GM19043 (cell line): ENCODE measurements around the gene PRRC2C.
"Not testable (repeated sequence)": the region's sequence is repeated elsewhere in the genome, so short reads cannot be mapped to it uniquely, and the experiment has no call there.

ENCODE experiments used
- ATAC-seq: cut with Tn5 transposase; IDR thresholded peaks from one replicate; pipeline ENCODE4 v1.9.1; 2021; ENCODE audit warnings: low read depth; ENCODE audit not compliant: unreplicated experiment

The PRRC2C gene

DNA sequence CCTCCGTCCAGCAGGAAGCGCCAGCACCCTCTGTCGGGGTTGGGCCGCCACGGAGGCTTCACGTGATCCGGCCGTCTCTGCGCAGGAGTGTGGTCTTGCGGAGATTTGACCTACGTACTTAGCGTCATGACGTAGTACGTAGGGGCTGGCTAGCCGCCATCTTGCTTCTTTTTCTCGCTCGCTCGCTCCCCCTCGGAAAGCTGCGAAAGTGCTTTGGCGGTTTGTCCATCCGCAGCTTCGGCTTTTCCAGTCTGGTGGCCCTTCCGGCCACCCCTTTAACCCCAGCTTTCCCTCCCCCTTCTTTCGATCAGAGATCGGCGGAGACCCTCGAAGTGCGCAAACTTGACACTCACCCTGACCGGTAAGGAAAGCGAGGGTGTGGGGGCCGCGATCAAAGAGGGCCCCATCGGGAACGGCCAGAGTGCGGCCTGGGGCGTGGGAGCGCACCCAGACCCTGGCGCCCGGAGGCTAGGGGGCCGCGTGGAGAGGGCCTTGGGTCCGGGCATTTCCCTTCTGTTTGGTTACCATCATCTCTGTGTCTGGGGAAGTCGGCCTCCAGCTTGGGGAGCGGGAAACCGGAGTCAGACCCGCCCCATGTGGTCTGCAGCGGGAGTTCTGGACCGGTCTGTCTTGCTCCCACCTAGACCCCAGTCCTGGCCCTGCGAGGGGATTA is at the start of gene PRRC2C:
Gene PRRC2C (plus strand): TSS at position 156 of the 673 bp plus-strand sequence. CDS start 26,559 bp downstream, outside the sequence.
- ATAC-seq = peak; percentile 96

DNA sequence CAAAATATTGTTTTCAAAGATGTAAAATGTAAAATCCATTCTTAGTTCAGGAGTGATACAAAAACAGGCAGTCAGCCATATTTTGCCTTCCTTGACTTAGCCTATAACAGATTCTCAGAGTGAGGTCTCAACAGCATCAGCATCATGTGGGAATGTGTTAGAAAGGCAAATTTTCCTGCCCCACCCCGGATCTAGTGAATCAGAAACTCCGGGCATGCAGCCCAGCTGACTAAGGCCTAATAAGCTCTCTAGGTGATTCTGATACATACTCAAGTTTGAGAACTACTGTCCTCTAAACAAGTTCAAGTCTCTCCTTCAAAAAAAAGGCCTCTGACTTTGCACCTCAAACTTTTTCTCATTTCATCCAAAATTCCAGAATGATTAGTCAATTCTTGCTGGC is 46.9 kb upstream of the PRRC2C start:
- ATAC-seq = no peak

DNA sequence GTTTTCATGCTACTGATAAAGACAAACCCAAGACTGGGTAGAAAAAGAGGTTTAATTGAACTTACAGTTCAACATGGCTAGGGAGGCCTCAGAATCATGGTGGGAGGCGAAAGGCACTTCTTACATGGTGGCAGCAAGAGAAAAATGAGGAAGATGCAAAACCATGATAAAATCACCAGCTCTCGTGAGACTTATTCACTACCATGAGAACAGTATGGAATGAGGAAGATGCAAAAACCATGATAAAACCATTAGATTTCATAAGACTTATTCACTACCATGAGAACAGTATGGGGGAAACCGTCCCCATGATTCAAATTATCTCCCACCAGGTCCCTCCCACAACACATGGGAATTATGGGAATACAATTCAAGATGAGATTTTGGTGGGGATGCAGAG is 45.1 kb upstream of the PRRC2C start:
- ATAC-seq = not testable (repeated sequence)

DNA sequence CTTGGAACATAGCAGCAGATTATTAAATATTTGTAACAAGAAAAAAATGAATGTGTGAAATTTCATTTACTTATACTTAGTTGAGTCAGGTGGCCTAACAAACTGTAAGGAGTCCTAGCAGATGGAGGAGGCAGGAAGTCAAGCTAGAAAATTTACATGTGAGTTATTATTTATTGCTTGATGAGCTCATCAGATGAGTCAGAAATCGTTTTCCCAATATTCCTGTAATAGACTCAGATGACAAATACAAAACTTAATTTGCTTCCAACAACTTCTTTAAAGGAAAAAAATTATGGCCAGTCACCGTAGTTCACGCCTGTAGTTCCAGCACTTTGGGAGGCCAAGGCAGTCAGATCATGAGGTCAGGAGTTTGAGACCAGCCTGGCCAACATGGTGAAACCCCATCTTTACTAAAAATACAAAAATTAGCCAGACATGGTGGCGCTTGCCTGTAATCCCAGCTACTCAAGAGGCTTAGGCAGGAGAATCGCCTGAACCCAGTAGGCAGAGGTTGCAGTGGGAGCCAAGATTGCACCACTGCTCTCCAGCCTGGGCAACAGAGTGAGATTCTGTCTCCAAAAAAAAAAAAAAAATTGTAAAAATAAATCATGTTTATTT is 43.9 kb upstream of the PRRC2C start:
- ATAC-seq = not testable (repeated sequence)

DNA sequence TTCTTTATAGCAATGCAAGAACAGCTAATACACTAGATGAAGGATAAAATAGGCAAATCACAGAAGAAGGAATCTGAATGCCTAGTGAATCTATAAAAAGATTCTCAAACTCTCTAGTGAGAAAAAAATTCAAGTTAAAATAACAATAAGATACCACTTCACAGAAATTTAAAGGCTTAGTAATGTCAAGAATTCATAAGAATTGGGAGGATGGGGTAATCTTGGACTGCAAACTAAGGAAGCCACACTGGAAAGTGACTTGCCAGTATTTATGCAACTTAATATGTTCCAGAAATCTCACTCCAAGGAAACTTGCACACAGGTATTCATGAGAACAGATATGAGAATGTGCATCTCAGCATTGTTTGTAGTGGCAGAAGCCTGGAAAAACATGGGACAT is 38.9 kb upstream of the PRRC2C start:
- ATAC-seq = no peak

DNA sequence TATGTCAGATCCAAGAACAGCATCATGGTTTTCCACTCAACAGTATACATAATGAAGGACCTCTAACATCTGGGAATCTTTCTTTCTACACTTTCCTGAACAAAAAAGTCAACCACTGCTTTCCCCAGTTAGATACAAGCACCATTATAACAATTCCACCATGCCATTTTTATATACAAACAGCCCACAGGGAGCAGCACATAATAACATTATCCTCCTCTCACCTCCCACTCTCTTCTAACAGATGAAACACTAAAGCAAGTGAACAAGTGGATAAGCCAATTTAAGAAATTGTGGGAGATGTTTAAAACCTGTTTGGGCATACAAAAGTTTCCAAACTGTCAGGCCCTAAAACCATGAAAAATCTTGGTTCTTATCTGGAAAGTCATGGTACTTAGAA is 29.4 kb upstream of the PRRC2C start:
- no peak for ATAC-seq

DNA sequence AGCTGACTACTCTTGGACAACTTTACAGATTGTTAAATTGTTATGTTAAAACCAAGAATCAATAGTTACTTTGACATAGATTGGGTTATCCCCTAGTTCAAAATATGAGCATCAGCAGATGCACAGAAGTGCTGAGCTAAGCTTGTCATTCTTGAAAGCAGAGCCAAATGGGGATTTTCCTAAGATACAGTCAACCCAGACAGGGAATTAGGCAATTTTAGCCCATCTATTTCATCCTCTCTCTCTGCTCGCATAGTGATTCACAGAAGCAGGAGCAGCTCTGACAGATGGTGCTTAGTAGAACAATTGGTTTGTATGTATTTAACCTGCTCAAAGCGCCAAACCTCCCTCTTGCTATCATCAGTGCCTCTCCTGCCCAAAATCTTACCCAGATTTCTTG is 27.9 kb upstream of the PRRC2C start:
- ATAC-seq = no peak

DNA sequence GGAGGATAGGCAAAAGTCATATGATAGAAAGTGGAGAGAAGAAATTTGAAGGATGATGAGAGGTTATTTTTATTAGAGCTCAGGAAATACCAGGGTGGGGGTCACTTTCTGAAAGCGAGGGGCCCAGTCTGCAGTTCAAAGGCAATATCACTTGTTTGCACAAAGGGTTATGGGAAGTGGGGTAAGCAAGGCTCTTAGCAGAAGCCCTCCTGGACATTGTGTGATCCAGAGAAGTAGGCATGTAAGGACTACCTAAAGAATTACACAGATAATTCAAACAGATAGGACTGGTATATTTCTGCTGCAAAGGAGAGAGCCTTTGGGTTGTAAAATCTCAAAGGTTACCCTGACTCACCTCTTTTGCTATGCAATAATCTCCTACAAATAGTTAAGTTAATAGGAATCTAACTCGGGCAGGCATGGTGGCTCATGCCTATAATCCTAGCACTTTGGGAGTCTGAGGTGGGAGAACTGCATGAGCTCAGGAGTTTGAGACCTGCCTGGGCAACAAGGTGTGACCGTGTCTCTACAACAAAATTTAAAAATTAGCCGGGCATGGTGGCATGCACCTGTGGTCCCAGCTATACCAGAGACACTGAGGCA is 25.2 kb upstream of the PRRC2C start:
- no peak for ATAC-seq

DNA sequence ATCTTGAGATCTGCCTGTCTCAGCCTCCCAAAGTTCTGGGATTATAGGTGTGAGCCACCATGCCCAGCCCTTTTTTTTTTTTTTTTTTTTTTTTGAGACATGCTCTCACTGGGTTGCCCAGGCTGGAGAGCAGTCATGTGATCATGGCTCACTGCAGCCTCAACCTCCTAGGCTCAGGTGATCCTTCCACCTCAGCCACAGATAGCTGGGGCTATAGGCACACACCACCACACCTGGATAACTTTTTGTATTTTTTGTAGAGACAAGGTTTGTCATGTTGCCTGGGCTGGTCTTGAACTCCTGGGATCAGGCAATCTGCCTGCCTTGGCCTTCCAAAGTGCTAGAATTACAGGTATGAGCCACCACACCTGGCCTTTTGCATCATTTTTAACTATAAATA is 17.7 kb upstream of the PRRC2C start:
- ATAC-seq = no peak

DNA sequence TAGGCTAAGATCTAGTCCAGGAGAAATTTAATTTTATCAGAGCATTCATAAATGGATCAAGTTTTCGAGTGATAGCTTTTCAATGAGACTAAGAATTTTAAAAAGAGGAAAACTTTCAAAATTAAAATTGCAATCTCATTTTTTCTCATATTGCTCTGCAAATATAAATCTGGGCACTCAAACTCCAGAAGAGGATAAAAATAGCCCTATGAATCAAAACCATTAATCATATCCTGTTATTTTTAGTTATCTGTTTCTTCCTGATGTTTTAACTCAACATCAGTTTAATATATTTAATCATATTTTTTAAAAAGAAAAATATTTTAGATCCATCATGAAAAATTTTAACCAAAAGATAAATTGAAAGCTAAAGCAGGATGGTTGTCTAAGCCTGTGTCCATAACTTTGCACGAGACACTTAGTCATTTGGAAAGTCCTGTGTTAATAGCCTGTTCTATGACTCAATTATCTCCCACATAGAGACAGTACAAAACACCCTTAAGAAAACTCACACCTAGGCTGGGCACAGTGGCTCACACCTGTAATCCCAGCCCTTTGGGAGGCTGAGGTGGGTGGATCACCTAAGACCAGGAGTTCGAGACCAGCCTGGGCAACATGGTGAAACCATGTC is 17.1 kb upstream of the PRRC2C start:
- ATAC-seq = peak; percentile 48

DNA sequence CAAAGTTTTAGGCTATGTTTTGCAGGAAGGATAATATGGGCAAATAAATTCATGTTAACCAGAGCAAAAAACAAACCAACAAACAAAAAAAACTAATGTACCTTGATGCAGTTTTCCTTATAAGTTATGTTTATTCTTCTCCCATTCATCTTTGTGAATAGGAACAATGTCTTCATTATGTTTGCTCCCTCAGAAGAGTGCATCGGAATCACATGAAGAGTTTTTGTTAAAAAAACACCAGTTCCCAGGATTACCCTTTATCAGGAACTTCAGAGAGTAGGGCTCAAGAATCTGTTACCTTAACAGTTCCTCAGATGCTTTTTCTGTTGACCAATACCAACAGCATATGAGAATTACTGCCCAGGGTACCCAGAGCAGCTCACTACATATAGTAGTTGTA is 14.6 kb upstream of the PRRC2C start:
- ATAC-seq = no peak

DNA sequence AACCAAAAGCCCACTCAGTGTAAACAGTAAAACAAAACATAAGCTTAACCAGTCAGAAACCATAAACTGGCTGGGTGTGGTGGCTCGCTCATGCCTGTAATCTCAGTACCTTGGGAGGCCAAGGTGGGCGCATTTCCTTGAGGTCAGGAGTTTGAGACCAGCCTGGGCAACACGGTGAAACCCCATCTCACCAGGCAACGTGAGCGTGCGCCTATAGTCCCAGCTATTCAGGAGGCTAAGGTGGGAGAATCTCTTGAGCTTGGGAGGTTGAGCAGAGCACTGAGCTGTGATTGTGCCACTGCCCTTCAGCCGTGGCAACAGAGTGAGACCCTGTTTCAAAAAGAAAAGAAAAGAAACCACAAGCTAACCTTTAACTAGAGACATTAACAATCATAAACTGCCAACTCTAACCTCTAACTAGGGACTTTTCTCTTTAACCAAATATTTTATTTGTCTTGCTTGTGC is 13.1 kb upstream of the PRRC2C start:
- ATAC-seq = peak; percentile 63

DNA sequence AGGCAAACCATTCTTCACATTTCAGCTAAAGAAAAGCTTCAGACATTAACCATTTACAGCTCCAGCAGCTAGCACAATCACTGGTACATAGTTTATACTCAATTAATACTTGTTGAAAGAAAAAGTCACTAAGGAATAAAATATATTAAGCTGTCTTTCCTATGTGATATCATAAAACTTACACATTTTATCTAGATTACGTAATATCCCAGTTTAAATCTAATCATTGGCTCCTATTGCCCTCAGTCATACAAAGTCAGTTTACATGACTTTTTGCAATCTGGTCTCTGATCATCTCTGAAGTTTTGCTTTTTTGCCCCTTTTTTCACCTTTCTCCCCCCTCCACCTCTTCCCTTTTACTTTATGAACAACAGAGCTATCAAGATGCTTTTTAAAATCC is 8.5 kb upstream of the PRRC2C start:
- no peak for ATAC-seq

DNA sequence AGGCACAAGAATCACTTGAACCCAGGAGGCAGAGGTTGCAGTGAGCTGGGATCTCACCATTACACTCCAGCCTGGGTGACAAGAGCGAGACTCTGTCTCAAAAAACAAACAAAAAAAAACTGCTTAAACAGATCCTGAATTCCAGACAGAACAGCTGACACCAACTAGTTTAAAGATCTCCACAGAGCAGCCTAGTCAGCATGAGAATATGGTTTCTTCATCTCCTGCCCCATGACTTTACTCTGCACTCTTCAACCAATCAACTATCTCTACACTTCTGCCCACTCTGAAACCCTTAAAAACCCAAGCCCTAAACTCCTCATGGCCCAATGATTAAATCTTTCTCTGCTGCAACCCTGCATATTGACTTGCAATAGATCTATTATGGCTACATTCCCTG is 7.5 kb upstream of the PRRC2C start:
- ATAC-seq = no peak

DNA sequence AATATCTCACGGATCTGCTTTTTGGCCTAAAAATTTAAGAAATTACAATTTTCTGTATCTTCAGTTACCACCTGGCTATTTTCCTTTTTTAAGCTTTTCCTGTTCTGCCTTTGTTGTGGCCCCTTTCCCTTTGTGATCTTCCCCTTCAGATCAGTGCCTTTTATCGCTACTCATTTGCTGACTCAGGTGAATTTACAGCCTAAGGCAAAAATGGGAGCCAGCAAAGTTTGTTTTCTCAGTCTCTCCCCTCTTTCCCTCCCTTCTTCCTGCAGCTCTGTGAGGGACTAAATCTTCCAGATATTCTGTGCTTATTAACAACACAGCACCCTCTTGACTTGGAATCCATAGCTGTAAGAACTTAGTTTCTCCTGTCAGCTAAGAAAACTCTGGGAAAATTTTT is 5.3 kb upstream of the PRRC2C start:
- no peak for ATAC-seq

DNA sequence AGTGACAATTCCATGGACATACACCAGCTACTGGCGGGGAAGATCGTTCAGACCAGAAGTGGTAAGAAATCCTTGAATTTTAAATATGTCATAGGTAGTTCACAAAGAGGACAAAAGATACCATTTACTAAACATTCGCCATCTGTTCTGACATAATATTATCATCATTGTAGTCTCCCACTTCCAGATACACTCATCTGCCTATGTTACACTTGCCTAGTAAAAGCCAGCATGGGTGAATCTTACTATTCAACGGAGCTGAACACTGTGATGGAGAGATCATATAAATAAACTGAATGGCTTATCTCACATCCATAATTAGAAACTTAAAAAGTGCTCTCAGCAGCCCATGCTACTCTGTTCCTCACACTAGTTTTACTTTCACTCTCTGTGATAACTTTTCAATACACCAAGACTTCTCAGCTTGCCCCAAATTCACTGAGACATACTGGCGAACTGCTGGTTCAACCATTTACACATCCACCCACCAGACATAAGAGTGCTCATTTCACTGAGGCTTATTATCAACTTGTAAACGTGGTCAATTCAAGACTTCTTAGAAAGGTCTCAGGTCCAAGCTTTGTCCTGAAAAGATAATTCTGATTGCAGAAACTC is 463 bp upstream of the PRRC2C start:
- peak; percentile 44 for ATAC-seq

DNA sequence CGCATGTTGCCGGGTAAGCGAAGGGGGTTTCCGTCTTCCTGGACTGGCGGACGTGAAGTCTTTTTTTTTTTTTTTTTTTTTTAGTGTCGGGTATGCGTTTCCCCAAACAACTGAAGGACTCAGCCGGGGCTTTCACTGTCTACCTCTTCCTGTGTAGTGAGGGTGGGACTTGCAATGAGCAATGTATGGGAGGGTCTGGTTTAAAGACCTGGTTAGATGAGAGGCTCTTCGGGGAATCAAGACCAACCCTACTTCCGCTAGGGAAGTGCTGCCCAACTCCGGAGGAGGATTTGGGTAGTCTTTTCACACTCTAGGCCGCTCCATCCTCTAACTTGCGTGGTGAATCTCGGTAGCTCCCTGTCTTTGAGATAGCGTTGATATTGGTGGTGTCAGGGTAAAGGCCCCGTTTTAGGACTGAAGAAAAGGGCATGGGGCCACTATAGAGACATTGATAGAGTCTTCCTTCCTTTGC is 754 bp downstream of the PRRC2C start:
- ATAC-seq = peak; percentile 35

DNA sequence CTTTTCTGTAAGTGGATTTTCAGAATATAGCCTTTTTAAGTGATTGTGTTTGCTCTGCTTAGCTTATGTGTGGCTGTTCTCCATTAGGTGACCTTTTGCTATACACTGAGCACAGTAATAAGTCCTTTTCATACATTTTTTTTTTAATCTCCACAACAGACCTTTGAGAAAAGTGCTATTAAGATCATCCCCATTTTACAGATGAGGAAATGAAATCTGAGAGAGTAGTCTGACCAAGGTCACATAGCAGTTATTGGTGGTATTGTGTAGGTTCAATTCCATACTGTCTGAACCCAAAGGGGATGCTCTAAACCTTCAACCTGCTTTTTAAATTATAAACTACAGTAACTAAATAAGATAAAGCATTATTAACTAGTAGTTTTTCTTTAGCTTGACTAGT is 1.7 kb downstream of the PRRC2C start:
- ATAC-seq = no peak

DNA sequence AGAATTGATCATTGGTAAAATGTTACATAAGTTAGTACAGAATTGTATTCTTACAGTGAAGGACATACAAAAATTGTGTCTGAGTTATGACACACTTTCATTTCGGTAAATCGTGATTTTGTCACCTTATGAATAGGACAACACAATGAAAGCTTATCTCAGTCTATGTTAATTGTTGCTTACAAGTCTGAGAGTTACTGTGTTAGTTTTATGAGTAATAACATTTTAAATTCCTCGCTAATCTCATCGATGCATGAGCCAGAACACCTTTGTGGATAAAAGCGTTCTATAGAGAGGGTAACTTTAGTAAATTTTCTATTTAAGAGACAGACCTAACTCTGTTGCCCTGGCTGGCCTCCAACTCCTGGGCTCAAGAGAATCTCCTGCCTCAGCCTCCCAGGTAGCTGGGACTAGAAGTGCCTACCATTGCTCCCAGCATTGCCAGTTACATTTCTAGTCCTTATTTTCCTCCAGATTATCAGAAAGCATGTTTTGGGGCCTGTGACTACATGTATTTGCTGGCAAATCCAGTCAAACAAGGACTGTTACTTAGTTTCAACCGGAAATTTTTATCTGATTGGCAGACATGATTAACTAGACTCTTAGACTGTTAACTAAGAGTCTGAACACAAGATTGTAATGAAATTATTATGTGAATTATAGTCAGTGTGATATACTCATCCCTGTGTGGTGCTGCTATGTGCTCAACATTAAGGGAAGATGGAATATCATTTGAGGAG is 3.0 kb downstream of the PRRC2C start:
- no peak for ATAC-seq

DNA sequence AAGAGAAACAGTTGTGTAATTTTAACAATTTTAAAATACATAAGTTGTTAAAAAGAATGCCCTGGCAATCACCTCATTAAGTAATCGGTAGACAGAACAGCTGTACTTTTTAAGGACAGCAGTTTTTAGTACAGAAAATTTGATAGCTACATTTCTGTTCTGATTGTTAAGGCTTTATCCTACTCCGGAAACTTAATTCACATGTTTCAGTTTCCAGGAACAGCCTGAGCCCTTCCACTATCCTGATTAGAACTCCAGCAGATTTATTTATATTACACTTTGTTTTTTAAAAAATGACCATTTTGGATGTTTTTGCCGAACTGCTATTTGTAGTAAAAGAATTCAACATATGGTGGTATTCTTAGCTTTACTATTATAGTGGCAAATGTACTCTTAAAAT is 8.7 kb downstream of the PRRC2C start:
- ATAC-seq = no peak
